Cardiac muscle cell (in vitro differentiated cells and primary cell): ENCODE measurements around the gene SLC36A1. TPM values are rescaled to one million over a fixed set of nuclear protein-coding genes. Genes with fewer than 3 reads are reported as not detected.

ENCODE experiments used
- DNase-seq, 2 donors: peaks; one replicate each; pipeline versions ENCODE4 v3.0.0 to v3.0.0-alpha.2; 2010 to 2017; ENCODE audit warnings: low read depth in 1 of 2, low spot score in 1 of 2
- H3K27ac ChIP-seq: fragments of 200-600 bp; sonication (generic); 2 replicates; pipeline ENCODE4 v1.5.1; 2016
- H3K27me3 ChIP-seq: fragments of 200-600 bp; sonication (generic); 2 replicates; pipeline ENCODE4 v1.6.0; 2016; ENCODE audit warnings: control low read depth
- H3K36me3 ChIP-seq: fragments of 200-600 bp; sonication (generic); 2 replicates; pipeline ENCODE4 v1.5.1; 2016; ENCODE audit warnings: control low read depth
- H3K4me1 ChIP-seq: fragments of 200-600 bp; sonication (generic); 2 replicates; pipeline ENCODE4 v1.8.1; 2017; ENCODE audit warnings: low read depth, mild to moderate bottlenecking, mixed run types
- H3K4me3 ChIP-seq: fragments of 200-600 bp; sonication (generic); 2 replicates; pipeline ENCODE4 v1.5.1; 2016; ENCODE audit warnings: mild to moderate bottlenecking
- H3K9me3 ChIP-seq: fragments of 200-600 bp; sonication (generic); 2 replicates; pipeline ENCODE4 v1.5.1; 2017; ENCODE audit warnings: low read depth, mild to moderate bottlenecking, control low read depth
- CTCF ChIP-seq: IDR thresholded peaks from 2 replicates; pipeline ENCODE4 v1.5.1; 2012; ENCODE audit warnings: low read depth, mild to moderate bottlenecking, low read length
- polyA plus RNA-seq: library from polyadenylated mRNA; unstranded; fragments of >200 nt; fragmentation: Nextera tagmentation; extraction: Ambion mirVana; gene quantifications from 2 replicates; pipeline ENCODE4 v1.2.1, GENCODE V29; 2016
- total RNA-seq: library from RNA; depleted of rRNA; stranded (reverse); fragments of >200 nt; gene quantifications from 2 replicates; pipeline ENCODE4 v1.2.3, GENCODE V29; 2016

SLC36A1 gene
- total and polyA plus RNA-seq, 2 experiments from 2014 or later: 2.2 to 8.8 TPM

- H3K4me1 ChIP-seq: peaks cover 4% of the 10 kb centered on the region
- peak; percentile 13 for TF ChIP-seq CTCF
- H3K9me3 ChIP-seq: no peaks in the 10 kb centered on the region
- H3K4me3 ChIP-seq: peak overlapping the region; percentile 59
- H3K27me3 ChIP-seq: no peaks in the 10 kb centered on the region
- no peak overlapping the region for H3K27ac ChIP-seq
- DNase-seq: peak; percentile 8 to 47
- no peaks in the 10 kb centered on the region for H3K36me3 ChIP-seq
These were observed 909 bp downstream of the SLC36A1 start for GRCh38 chr5:151448038-151448985.

- Histone ChIP-seq H3K9me3 (no peaks in the 10 kb centered on the region), H3K4me1 (peaks cover 10% of the 10 kb centered on the region), H3K27me3 (no peaks in the 10 kb centered on the region), H3K4me3 (no peak overlapping the region), H3K27ac (no peak overlapping the region), H3K36me3 (no peaks in the 10 kb centered on the region)
- no peak for TF ChIP-seq CTCF
- DNase-seq: no peak
These were observed 1.9 kb downstream of the SLC36A1 start for GRCh38 chr5:151449297-151449696.

- H3K27ac ChIP-seq: no peak overlapping the region
- H3K4me1 ChIP-seq: peaks cover 11% of the 10 kb centered on the region
- H3K4me3 ChIP-seq: no peak overlapping the region
- no peak for TF ChIP-seq CTCF
- no peaks in the 10 kb centered on the region for H3K36me3 ChIP-seq
- DNase-seq: no peak
- no peaks in the 10 kb centered on the region for H3K9me3 ChIP-seq
- no peaks in the 10 kb centered on the region for H3K27me3 ChIP-seq
These were observed 2.4 kb downstream of the SLC36A1 start for GRCh38 chr5:151449839-151450238.

- Histone ChIP-seq H3K27ac (no peak overlapping the region), H3K4me3 (no peak overlapping the region), H3K9me3 (no peaks in the 10 kb centered on the region), H3K4me1 (peaks cover 11% of the 10 kb centered on the region), H3K27me3 (no peaks in the 10 kb centered on the region), H3K36me3 (no peaks in the 10 kb centered on the region)
- TF ChIP-seq CTCF: no peak
- no peak for DNase-seq
These were observed 3.2 kb downstream of the SLC36A1 start for GRCh38 chr5:151450605-151451004.

- peak in 1 of 2 donors; percentile 13 for DNase-seq
- H3K4me1 ChIP-seq: peaks cover 15% of the 10 kb centered on the region
- TF ChIP-seq CTCF: no peak
- no peaks in the 10 kb centered on the region for H3K36me3 ChIP-seq
- no peak overlapping the region for H3K27ac ChIP-seq
- H3K27me3 ChIP-seq: no peaks in the 10 kb centered on the region
- H3K4me3 ChIP-seq: no peak overlapping the region
- no peaks in the 10 kb centered on the region for H3K9me3 ChIP-seq
These were observed 4.5 kb downstream of the SLC36A1 start for GRCh38 chr5:151451626-151452520.
